Activated CD4-positive, alpha-beta T cell treated with anti-CD3 and anti-CD28 coated beads for 1 hour (primary cell): Measurements from ENCODE around the gene ZC3H18.

Experiments
- DNase-seq: peaks from one replicate; pipeline ENCODE4 v3.0.0-alpha.2; 2020

The ZC3H18 gene

DNA sequence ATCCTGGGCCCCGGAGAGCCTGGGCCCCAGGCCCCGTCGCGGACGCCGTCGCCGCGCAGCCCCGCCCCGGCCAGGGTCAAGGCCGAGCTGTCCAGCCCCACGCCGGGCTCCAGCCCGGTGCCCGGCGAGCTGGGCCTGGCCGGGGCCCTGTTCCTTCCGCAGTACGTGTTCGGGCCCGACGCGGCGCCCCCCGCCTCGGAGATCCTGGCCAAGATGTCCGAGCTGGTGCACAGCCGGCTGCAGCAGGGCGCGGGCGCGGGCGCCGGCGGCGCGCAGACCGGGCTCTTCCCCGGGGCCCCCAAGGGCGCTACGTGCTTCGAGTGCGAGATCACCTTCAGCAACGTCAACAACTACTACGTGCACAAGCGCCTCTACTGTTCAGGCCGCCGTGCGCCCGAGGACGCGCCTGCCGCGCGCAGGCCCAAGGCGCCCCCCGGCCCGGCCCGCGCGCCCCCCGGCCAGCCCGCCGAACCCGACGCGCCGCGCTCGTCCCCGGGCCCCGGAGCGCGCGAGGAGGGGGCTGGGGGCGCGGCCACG lies 36.8 kb upstream of the ZC3H18 start:
- DNase-seq = no peak

DNA sequence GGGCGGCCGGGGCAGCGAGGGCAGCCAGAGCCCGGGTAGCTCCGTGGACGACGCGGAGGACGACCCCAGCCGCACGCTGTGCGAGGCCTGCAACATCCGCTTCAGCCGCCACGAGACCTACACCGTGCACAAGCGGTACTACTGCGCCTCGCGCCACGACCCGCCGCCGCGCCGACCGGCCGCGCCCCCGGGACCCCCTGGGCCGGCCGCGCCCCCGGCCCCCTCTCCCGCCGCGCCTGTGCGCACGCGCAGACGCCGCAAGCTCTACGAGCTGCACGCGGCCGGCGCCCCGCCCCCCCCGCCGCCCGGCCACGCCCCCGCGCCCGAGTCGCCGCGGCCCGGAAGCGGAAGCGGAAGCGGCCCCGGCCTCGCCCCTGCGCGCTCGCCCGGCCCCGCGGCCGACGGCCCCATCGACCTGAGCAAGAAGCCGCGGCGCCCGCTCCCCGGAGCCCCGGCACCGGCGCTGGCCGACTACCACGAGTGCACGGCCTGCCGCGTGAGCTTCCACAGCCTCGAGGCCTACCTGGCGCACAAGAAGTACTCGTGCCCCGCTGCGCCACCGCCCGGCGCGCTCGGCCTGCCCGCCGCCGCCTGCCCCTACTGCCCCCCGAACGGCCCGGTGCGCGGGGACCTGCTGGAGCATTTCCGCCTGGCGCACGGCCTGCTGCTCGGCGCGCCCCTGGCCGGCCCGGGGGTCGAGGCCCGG lies 36.1 kb upstream of the ZC3H18 start:
- DNase-seq = peak; percentile 72

DNA sequence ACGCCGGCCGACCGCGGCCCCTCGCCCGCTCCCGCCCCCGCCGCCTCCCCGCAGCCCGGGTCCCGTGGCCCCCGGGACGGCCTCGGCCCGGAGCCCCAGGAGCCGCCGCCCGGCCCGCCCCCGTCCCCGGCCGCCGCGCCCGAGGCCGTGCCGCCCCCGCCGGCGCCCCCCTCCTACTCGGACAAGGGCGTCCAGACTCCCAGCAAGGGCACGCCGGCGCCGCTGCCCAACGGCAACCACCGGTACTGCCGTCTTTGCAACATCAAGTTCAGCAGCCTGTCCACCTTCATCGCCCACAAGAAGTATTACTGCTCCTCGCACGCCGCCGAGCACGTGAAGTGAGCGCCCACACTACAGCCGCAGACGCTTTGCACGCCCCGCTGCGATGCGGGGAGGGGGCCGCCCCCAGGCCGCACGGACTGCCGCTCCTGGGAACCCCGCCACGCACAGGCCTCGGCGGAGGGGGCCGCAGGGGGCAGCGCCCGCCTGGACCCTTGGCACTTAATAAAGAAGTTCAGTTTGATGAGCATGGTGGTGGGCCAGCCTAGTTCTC lies 35.5 kb upstream of the ZC3H18 start:
- DNase-seq = no peak

DNA sequence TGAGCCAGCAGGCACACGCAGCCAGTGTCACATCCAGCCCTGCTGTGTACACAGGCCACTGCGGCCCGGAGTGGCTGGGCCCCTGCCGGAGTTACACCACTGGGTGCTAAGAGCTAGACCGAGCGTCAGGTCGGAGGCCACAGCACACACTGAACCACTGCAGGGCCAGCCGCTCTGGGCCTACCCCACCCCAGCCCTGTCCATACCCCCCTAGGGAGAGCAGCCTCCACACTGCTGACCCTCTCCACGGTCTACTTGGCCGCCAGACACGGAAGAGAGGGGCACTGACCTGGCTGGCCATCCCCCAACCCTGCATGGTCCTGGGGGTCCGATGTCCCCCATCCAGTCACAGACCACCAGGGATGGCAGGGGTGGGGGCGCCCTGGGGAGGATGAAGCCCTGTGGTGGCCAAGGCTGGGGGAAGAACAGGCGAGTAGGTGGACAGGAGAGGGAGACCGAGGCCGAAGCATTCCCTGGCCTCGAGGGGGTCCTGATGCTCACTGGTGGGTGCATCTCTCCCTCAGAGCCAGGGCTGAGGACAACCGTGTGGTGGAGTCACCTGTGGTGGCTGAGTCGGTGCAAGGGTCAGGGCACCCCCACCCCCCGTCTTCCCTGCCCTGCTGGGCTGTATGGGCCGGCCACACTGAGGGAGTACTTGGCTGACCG lies 34.9 kb upstream of the ZC3H18 start:
- DNase-seq = no peak

DNA sequence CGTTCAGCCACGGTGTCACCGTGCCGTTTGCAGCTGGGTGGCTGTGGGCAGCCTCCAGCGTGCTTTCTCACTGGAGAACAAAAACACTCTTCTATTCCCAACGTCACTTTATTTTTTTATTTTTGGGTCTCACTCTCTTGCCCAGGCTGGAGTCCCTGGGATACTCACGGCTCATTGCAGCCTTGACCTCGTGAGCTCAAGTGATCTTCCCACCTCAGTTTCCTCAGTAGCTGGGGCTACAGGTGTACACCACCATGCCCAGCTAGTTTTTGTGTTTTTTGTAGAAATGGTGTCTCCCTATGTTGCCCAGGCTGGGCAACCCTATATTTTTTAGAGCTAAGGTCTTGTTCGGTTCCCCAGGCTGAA lies 34.4 kb upstream of the ZC3H18 start:
- DNase-seq = no peak

DNA sequence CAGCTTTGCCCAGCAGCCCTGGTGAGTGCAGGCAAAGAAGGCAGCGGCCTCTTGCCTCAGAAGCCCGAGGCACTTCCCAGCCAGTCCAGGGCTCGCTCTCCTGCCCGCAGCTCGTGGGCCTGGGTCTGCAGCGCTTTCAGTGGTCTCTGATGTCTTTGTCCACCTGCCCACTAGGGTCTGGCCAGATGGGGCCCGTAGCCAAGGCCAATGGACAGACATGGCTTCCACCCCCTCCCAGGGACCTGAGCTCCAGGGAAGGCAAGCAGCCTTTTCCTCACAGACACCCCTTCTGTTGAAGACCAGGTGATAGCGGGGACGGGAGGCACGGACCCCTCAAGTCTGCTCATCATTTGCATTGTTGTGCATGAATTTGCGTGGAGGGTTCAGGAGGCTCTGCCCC lies 33.7 kb upstream of the ZC3H18 start:
- DNase-seq = no peak

DNA sequence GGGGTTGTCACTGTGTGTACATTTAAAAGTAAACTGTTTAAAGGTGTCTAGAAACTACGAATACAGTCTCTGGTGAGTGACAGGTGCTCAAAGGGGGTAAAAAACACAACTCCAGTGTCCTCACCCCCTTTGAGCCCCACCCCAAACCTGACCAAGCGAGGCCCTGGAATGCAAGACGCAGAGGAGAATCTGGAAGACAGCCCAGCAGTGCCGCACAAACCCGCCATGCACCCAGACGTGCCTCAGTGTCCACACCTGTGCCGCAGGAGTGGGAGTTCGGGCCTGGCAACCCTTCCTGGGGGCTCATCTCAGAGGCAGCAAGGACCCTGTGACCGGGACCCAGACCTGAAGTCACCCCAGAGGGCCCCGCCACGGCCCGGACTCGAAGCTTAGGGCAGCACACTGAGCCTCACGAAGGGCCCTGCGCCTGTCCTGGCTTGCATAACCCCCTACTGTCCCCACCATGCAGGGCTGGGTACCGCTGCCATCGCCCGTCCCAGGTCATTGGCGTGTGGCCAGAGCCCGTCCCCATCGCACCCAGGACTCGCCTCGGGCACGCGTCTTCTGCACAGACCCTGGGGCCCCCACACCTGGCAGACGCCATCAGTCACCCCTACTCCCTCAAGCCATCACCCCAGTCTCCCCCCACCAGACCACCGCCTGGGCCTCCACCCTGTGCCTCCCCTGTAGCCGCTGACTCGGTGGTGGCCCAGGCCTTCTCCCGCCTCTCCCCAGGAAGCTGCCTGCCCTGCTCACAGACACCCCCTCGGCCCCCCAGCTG lies 33.0 kb upstream of the ZC3H18 start:
- DNase-seq = no peak

DNA sequence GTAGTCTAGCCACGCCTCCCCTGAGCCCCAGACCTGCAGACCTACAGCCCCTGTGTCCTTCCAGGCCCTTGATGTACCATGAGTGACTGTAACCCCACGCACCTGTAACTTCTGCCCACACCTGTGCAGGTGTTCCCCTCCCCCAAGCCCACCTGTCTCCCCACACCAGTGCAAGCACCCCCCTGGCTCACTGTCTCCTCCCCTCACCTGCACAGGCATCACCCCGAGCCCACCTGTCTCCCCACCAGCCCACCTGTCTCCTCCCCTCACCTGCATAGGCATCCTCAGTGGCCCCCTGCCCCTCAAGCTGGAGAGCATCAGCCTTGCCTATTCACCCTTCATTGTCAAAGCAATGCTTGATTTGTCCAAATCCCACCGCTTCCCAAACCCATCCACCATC lies 32.3 kb upstream of the ZC3H18 start:
- no peak for DNase-seq

DNA sequence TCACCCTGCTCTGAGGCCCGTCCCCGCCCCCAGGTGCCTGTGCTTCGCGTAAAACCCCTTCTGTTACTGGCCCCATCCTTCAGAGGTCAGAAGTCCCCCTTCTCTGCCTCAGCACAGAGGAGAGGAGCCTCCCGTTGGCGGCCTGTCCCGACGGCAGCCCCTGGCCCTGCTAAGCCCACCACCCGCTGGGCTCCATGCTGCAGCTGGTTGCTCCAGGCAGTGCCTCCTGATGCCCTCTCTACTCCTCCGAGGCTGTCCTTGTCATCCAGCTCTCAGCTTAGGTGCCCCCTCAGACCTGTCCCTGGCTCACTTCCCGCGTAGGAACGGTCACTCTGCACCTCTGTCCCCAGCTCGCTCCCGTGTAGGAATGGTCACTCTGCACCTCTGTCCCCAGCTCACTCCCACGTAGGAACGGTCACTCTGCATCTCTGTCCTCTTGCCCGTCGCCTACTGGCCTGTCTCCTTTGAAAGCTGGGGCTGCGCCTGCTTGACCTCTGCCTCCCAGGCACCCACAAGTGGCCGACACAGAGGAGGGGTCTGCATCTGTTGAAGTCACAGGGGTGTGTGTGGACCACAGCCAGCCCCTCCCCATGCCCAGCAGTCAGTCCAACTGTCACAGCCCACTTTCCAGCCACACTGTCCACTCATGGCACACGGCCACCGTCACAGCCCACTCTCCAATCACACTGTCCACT lies 31.7 kb upstream of the ZC3H18 start:
- DNase-seq = no peak

DNA sequence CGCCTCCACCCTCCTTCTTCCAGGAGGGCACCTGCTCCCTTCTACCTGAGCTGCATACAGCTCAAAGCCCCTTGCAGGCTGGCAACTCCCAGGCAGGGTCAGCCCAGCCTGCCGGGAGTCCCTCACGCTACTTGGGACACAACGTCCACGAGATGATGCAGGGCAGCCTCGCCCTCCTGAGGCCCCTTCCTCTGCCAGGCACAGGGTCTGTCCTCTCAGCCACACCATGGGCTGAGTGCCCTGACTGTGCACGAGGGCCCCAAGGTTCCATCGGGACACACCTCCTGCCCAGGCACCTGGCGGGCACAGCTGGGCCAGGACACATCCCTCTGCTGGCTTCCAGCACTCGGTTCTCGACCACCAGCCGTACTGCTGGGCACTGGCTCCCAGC lies 30.9 kb upstream of the ZC3H18 start:
- DNase-seq = no peak

DNA sequence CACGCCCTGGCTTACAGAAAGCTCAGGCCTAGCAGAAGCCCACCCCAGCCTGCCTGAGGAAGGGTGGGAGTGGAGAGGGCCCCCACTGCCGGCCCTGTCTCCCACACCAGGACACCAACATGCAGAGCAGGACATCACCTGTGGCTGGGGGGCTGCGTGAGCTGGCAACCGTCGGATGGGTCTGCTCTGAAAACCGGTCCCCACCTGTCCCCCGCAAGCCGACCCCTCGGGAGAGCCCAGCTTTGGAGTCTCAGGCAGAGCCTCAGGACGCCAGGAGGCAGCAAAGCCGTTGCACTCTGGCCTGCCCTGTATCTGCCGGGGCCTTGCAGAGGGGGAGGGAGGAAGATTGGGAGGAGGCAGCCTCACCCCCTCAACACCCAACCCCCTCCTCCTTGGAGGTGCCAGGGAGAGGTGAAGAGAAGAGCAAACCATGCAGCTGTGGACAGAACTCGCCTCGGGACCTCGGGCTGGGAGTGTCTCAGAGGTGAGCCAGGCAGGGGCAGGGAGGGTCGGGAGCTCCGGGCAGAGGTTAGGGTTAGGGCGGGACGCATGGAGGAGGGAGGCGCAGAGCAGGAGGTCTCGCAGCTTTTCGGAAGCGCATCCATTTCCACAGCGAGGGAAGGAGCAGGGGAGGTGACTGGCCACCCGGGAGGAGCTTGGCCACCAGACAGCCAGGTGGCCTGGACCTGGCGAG lies 30.4 kb upstream of the ZC3H18 start:
- no peak for DNase-seq

DNA sequence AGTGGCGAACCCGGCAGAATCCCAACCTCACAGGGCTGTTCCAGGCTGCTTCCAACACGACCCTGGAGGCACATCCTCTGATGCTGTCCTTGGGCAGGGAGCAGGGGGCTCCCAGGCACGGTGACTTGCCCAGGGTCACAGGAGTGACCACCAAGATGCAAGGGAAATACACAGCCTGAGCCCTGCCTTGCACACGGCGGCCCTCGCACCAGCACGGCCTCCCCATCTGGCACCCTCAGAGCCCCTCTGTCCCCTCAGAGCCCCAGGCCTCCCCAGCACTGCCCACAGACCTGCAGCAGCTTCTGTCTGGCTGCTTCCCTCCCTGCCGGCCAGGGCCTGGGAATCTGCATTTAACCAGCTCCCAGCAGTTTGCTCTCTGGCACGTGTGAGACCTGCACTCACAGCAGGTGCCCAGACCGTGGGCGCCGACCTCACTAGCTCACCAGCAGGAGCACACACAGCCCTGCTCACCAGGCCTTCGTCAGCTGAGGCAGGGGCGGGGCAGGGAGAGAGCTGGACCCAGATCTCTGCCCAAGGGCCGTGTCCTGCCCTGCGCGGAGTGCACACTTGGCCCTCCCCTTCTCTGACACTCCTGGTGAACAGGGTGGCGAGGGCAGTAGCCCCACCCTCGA lies 29.7 kb upstream of the ZC3H18 start:
- DNase-seq = no peak

DNA sequence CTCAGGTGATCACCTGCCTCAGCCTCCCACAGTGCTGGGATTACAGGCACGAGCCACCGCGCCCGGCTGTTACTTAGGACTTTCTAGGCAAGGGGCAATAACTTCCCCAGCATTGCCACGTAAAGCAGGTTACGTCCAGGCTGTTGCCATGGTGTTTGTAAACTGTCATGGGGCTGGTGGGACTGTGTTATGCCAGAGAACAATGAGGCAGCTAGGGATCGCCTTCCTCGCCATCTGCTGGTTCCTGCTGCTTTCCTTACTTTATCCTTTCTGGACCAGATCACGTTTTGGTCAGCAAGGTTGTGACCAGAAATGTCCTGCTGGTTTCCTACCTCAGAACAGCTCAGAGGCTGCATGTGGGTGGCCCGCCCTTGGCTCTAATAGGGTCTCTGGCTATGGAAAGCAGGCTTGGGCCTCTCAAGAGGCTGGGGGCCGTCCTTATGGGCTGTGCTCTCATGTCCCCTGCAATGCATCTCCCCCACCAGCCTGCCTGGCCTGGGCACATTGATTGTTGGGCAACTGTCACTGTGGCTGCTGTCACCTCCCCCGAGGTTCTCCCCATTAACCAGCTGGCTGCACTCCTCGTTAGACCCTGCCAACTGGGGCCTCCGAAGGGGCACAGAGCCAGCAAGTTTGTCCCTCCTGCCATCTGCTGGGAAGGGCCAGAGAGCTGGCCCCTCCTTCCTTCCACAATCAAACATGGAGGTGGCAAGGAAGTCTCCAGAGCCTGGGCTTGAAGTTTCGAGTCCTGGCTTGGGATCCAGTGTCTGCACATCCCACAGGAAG lies 28.2 kb upstream of the ZC3H18 start:
- no peak for DNase-seq

DNA sequence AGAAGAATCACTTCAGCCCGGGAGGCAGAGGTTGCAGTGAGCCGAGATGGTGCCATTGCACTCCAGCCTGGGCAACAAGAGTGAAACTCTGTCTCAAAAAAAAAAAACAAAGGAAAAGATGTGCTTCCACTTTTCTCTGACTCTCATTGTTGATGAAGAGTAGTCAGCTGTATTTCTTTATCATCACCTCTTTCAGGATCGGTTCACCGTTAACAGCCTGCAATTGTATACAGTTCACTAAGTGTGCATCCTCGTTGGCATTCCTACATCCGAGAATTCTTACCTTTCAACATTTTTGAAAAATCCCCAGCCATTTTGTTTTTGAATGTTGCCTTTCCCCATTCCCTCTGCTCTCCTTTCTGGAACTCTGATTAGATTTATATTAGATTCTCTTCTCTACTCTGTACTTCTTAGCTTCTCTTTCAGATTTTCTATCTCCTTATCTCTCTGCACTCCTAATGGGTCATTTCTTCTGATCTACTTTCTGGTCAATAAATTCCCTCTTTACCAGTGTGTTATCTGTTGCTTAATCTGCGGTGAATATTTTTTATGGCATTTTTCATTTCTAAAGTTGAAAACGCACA lies 26.9 kb upstream of the ZC3H18 start:
- no peak for DNase-seq

DNA sequence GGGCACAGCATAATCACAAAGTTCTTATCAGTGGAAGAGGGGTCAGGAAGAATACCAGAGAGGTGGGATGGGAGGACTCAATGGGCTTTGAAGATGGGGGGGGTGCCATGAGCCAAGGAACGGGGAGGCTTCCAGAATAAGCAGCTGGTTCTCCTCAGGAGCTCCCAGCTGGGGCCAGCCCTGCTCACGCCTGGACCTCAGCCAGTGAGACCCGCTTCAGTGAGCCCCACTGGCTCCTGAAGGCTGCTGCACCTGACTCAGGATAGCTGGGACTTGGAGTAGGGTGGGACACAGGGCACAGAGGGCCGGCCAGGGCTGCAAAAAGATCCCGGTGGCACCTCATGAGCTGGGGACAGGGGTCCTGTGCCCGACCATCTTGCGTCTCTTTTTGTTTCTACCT lies 24.4 kb upstream of the ZC3H18 start:
- no peak for DNase-seq

DNA sequence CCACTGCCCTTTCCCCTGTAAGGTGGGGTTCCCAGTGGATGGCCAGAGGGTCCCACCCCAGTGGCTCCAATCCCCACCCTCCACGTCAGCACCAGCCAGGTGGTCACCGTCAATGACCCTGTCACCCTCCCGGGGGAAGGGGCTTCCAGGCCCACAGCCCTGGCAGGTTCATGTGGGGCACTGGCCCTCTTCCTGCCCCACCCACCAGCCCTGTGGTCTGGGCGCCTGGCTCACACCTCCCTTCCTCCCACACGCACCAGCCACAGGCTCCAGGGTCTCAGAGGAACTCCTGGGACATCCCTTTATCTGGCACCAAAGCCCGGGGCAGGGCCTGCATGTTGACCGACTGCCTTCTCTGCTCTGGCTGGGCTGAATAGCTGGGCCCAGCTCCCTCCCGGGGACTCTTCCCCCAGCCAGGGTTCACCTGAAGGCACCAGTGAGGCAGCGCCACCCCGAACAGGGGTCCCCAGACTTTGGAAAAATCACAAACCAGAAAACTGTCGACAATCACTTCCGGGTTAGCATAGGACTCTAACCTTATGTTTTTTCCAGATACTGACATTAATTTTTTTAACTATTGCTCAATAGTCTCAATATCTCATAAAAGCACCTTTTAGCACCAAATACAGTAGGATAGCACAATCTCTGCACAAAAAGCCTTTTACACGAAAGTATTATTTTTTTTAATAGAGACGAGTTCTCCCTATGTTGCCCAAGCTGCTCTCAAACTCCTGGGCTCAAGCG lies 21.9 kb upstream of the ZC3H18 start:
- DNase-seq = no peak

DNA sequence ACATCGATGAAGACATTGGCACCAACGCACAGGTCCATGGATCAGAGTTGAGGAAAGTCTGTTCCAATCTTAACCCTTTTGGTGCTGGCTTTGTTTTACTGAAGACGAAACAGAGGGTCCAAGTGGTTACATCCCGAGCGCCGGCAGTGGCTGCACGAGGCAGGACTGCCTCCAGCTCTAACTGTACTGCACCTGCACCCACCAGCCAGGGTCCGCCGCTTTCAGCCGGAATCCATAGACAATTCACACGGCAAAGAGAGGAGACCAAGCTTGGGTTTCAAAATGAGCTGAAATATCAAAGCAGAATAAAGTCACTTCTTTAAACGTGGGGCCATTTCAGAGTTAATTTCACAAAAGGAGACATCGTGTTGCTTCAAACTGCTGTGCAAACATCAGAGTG lies 21.2 kb upstream of the ZC3H18 start:
- DNase-seq = no peak

DNA sequence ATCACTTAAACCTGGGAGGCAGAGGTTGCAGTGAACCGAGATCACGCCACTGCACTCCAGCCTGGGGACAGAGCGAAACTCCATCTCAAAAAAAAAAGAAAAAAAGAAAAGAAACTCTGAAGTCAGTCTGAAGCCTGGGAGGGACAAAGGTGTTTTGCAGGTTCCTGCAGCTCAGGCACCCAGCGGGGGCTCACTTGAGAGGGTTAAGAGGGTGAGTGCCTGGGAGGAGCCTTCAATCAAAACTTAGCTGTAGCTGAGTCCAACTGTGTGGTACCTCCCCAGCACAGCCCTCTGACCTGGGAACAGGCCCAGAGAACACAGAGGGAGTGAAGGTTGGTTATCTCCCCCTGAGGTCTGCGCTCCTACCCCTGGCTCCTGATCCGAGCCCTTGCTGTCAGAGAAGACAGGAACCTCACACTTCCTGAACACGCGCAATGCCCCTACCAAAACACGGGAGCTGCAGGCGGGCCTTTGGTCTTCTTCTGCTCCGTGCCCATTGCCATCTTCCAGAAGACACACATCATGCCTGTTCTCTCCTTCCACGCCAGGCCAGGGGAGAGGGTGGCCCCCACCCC lies 20.4 kb upstream of the ZC3H18 start:
- no peak for DNase-seq

DNA sequence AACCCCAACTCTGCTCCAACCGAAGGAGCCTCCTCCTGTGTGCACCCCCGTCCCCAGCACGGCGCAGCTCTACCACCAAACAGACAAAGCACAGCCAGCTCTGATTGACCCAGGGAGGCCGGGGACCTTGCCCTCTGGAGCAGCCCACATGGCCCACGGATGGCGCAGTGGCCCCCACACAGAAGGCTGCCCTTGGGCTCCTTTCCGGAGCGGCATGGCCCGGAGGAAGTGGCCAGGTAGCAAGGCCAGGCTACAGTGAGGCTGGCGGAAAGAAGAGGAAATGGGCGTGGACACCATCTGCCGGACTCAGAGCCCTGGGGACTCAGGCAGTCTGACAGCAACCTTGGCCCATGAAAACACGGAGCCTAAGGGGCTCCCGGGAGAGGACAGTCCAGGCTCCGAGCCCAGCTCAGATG lies 19.9 kb upstream of the ZC3H18 start:
- no peak for DNase-seq

DNA sequence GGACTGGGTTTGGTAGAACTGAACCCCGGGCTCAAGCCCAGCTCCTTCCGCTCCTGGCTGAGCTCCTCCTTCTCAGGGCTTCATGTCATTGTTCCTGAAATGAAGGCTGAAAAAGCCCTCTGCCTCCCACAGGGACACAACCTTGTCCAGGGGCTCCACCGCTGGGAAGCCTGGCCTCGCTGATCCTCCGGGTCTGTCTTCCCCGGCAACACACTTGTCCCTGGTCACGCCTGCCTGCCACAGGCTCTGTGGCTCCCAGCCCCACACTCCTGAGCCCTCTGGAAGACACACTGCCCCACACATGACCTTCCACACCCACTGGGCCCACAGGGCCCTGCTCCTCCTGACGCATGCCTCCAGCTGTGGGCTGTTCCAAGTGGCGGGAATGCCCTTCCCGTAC lies 18.0 kb upstream of the ZC3H18 start:
- DNase-seq = no peak
